Thyroid gland (tissue), 4 donors: ENCODE results near the gene TGFA.

ENCODE experiments used
- CTCF ChIP-seq, 6 experiments: fragments of 200-600 bp in 3 of 6; fragments of 450-650 bp in 3 of 6; sonication (generic) in 3 of 6; IDR thresholded peaks; one replicate each; pipeline ENCODE4 v1.5.1; 2016 to 2019; ENCODE audit warnings: antibody characterized with exemption in 6 of 6, mild to moderate bottlenecking in 2 of 6, inconsistent platforms in 1 of 6, moderate library complexity in 1 of 6
- POLR2A ChIP-seq, 2 donors: fragments of 450-650 bp; IDR thresholded peaks; one replicate each; pipeline ENCODE4 v1.6.1; 2017; ENCODE audit warnings: antibody characterized with exemption in 2 of 2, mild to moderate bottlenecking in 2 of 2, moderate library complexity in 1 of 2

- TF ChIP-seq POLR2A (IDR thresholded peaks at IDR 0.05), result no peak
- no peak for TF ChIP-seq CTCF (IDR thresholded peaks at IDR 0.05)
These were observed 64.5 kb downstream of the TGFA start for GRCh38 chr2:70489165-70489564.
